Hepatocyte (in vitro differentiated cells): ENCODE data around the gene SERTAD3.

Source experiments
- EZH2 ChIP-seq: fragments of 200-600 bp; sonication (generic); IDR thresholded peaks from 2 replicates; pipeline ENCODE4 v1.6.1; 2016; ENCODE audit warnings: antibody characterized with exemption, mild to moderate bottlenecking, borderline replicate concordance
- TF ChIP-seq, protein P1 (sequence below): fragments of 200-600 bp; sonication (generic); IDR thresholded peaks from 2 replicates; pipeline ENCODE4 v1.5.1; 2016; ENCODE audit warnings: antibody characterized with exemption, mild to moderate bottlenecking; ENCODE audit not compliant: poor library complexity

DNA sequence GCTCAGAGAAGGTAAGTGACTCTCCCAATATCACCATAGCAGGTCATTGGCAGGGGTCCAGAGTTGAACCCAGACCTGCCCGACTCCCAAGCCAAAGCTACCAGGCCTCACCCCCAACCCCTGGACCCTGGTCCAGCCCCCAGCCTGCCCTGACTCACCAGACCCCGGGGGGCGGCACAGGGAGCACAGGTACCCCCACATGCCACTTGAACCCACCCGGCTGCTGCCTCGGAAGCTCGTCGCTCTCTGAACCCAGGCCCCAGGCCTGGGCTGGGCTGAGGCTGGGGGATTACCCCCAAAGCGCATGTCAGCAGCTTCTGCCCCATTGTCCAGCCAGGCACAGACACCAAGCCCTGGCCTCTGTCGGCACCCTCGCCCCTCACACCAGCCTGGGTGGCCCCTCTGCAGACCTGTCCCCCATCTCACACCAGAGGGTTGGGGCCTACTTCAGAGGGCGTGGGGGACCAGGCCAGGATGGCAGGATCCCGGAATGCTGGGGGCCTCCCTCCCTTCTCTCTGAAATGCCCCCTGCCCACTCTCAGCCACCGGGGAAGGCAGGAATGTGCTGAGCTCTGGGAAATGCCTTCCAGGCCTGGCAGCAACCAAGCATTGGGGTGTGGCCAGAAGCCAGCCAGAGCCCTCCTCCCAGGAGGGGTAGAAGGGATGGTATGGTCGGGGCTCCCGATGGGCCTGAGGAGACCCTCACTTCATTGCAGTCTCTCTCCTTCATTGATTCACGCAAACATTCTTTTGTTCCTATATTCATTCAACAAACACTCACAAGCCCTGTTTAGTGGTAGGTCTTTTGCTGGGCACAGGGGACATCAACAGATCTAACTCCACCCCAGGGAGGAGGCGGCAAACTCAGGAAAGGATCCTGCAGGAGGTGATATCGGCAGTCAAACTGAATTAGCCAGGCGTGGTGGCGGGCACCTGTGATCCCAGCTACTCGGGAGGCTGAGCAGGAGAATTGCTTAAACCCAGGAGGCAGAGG is 29.3 kb downstream of the SERTAD3 start:
- TF ChIP-seq, protein P1, sequence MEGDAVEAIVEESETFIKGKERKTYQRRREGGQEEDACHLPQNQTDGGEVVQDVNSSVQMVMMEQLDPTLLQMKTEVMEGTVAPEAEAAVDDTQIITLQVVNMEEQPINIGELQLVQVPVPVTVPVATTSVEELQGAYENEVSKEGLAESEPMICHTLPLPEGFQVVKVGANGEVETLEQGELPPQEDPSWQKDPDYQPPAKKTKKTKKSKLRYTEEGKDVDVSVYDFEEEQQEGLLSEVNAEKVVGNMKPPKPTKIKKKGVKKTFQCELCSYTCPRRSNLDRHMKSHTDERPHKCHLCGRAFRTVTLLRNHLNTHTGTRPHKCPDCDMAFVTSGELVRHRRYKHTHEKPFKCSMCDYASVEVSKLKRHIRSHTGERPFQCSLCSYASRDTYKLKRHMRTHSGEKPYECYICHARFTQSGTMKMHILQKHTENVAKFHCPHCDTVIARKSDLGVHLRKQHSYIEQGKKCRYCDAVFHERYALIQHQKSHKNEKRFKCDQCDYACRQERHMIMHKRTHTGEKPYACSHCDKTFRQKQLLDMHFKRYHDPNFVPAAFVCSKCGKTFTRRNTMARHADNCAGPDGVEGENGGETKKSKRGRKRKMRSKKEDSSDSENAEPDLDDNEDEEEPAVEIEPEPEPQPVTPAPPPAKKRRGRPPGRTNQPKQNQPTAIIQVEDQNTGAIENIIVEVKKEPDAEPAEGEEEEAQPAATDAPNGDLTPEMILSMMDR: no peak
- no peak for TF ChIP-seq EZH2
